ENCODE results near the gene CYP4A22. TPM values are rescaled to one million over a fixed set of nuclear protein-coding genes. Genes with fewer than 3 reads are reported as not detected.

The CYP4A22 gene
- total and polyA plus RNA-seq, 9 of the 15 experiments (the other 6 are each of a cell fraction or from before 2014, with no cell fraction given), result 0.07 TPM; not detected in 8

GRCh38 chr1:47181955-47182675 is 44.9 kb downstream of the CYP4A22 start (continued):
- no peak for TF ChIP-seq MXI1 (IDR thresholded peaks at IDR 0.05; ENCODE audit: low read depth, low read length)
- no peak for TF ChIP-seq TSC22D4 (tag; IDR thresholded peaks at IDR 0.05)
- no peak for TF ChIP-seq NKRF (IDR thresholded peaks at IDR 0.05; ENCODE audit: borderline replicate concordance)
- peak; percentile 56 for TF ChIP-seq MAFG (tag; conservative IDR thresholded peaks at IDR 0.05)
- peak; percentile 90 for TF ChIP-seq ATF3 (IDR thresholded peaks at IDR 0.05)
- no peak for TF ChIP-seq ATF3 (CRISPR knock-in tag; conservative IDR thresholded peaks at IDR 0.05)
- peak; percentile 75 to 91 for TF ChIP-seq KDM1A (IDR thresholded peaks at IDR 0.05)
- no peak for TF ChIP-seq ZNF212 (CRISPR knock-in tag; IDR thresholded peaks at IDR 0.05)
- TF ChIP-seq SRSF9 (IDR thresholded peaks at IDR 0.05; ENCODE audit: borderline replicate concordance, low read depth, low read length), result no peak
- no peak for TF ChIP-seq NEUROD1 (IDR thresholded peaks at IDR 0.05; ENCODE audit: borderline replicate concordance, low read depth, low read length, partially characterized antibody)
- no peak for TF ChIP-seq RNF2 (IDR thresholded peaks at IDR 0.05)
- TF ChIP-seq ZNF407 (IDR thresholded peaks at IDR 0.05; ENCODE audit: low read depth), result no peak
- TF ChIP-seq TBP (optimal IDR thresholded peaks at IDR 0.05; ENCODE audit: low read depth, low read length), result peak; percentile 41
- no peak for TF ChIP-seq SNRNP70 (optimal IDR thresholded peaks at IDR 0.05; ENCODE audit: low read depth, low read length)
- peak in 1 of 2 experiments; percentile 12; a peak in 1 of 4 replicates for TF ChIP-seq TBL1XR1 (IDR thresholded peaks at IDR 0.05; ENCODE audit: low read length in 2 of 2)
- TF ChIP-seq THRAP3 (IDR thresholded peaks at IDR 0.05; ENCODE audit: borderline replicate concordance), result no peak
- TF ChIP-seq MCM2 (IDR thresholded peaks at IDR 0.05; ENCODE audit: low read depth), result no peak
- TF ChIP-seq SP2 (IDR thresholded peaks at IDR 0.05; ENCODE audit: extremely low read depth, low read depth, low read length, poor library complexity, severe bottlenecking), result no peak
- no peak for TF ChIP-seq ZC3H11A (IDR thresholded peaks at IDR 0.05; ENCODE audit: low read depth, low read length)

Data from K562 (cell line).